Upper lobe of left lung (tissue), 4 donors: ENCODE data around the gene TERT.

Experiments
- POLR2A ChIP-seq, 4 donors: fragments of 450-650 bp; IDR thresholded peaks; one replicate each; pipeline ENCODE4 v1.5.1; 2016 to 2017; ENCODE audit warnings: antibody characterized with exemption in 4 of 4, mild to moderate bottlenecking in 2 of 4
- POLR2AphosphoS5 ChIP-seq, 2 donors: sonication (generic); formaldehyde crosslinking; IDR thresholded peaks; one replicate each; pipeline ENCODE4 v1.5.1; 2017; ENCODE audit warnings: antibody characterized with exemption in 2 of 2
- TF ChIP-seq, protein P1 (sequence below), 6 experiments: fragments of 450-650 bp in 4 of 6; fragments of 200-600 bp in 2 of 6; sonication (generic) in 2 of 6; IDR thresholded peaks; one replicate each; pipeline ENCODE4 v1.5.1; 2016 to 2019; ENCODE audit warnings: antibody characterized with exemption in 6 of 6

DNA sequence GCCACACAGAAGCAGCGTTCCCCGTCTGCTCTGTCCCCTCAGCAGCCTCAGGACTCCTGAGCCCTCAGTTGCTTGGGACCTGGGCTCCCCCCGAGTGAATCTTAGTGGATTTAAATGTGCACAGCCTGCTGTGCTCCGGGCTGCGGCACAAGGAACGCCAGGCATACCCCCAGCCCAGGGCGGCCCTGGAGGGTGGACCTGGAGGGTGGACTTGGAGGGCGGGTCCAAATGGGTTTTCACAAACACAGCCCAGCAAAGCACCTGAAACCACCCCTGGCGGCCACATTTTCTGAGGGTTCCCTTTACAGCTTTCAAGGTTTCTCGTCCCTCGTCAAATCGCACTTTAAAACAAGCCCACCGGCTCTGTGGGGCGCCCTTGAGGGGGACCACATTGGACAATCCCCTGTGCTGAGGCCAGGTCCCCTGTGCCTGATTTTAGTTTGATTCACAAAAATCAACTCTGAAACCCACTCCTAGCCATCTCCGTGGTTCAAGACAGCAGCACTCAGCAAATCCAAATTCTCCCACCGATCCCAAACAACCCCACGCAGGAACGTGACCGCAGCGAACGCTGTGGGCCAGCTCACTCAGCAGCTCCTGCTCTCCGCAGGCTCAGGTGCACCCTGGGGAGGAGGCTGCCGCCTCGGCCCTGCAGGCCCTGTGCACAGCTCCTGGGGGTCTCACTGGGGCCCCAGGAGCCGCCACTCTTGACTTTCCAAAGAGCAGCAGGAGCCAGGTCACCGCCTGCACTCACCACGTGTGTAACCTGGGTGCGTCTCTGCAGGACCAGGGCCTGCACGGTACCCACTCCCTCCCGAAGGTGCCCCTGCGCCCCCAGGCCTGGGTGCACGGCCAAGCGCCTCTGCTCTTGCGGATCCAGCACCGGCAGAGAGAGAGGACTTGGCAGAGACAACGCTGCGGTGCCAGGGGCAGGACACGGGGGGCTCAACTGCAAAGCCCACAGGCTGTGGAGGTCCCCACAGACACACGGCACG is 29.1 kb downstream of the TERT start:
- TF ChIP-seq, protein P1, sequence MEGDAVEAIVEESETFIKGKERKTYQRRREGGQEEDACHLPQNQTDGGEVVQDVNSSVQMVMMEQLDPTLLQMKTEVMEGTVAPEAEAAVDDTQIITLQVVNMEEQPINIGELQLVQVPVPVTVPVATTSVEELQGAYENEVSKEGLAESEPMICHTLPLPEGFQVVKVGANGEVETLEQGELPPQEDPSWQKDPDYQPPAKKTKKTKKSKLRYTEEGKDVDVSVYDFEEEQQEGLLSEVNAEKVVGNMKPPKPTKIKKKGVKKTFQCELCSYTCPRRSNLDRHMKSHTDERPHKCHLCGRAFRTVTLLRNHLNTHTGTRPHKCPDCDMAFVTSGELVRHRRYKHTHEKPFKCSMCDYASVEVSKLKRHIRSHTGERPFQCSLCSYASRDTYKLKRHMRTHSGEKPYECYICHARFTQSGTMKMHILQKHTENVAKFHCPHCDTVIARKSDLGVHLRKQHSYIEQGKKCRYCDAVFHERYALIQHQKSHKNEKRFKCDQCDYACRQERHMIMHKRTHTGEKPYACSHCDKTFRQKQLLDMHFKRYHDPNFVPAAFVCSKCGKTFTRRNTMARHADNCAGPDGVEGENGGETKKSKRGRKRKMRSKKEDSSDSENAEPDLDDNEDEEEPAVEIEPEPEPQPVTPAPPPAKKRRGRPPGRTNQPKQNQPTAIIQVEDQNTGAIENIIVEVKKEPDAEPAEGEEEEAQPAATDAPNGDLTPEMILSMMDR (IDR thresholded peaks at IDR 0.05): no peak
- no peak for TF ChIP-seq POLR2AphosphoS5 (IDR thresholded peaks at IDR 0.05)
- no peak for TF ChIP-seq POLR2A (IDR thresholded peaks at IDR 0.05)
